ENCODE measurements around the gene TCF4. TPM values are rescaled to one million over a fixed set of nuclear protein-coding genes. Genes with fewer than 3 reads are reported as not detected.

The TCF4 gene
- total and polyA plus RNA-seq, 2 donors (not counting 3 experiments of a cell fraction or from before 2014, with no cell fraction given), result 183 to 390 TPM

- BruUV-seq (replicated peaks), result no TSS peak
- Histone ChIP-seq H4K20me1 (replicated peaks; ENCODE audit: control insufficient read depth, extremely low read depth, insufficient read depth, low read length) (peaks cover 10% of the 10 kb centered on the region), H3K79me2 (ENCODE audit: control insufficient read depth, insufficient read depth, low read length) (peaks cover 92% of the 10 kb centered on the region), H3K4me2 (ENCODE audit: insufficient read depth, low read length) (no peak overlapping the region), H3K9ac (replicated peaks; ENCODE audit: extremely low read depth, insufficient read depth, low read length) (no peak overlapping the region), H3K27ac (ENCODE audit: insufficient read depth, low read depth, low read length) (no peak overlapping the region), H3K4me3 (replicated peaks in 1 of 3; ENCODE audit: insufficient read depth in 1 of 3, low read depth in 1 of 3, low read length in 3 of 3) (no peak overlapping the region), H2AFZ (ENCODE audit: low read depth, low read length) (no peak overlapping the region), H3K9me1 (replicated peaks; ENCODE audit: control insufficient read depth, extremely low read depth, insufficient read depth, low read length) (no peaks in the 10 kb centered on the region), H3K9me3 (replicated peaks; ENCODE audit: control insufficient read depth, insufficient read depth, low read length) (no peaks in the 10 kb centered on the region), H3K27me3 (ENCODE audit: control insufficient read depth in 2 of 2, insufficient read depth in 2 of 2, low read length in 2 of 2) (no peaks in the 10 kb centered on the region), H3K36me3 (ENCODE audit: control insufficient read depth in 2 of 2, extremely low read depth in 1 of 2, insufficient read depth in 2 of 2, low read length in 2 of 2) (peaks cover 5 to 12% of the 10 kb centered on the region in 2 experiments), H3K4me1 (ENCODE audit: control insufficient read depth, extremely low read depth, insufficient read depth, low read length) (peaks cover 19% of the 10 kb centered on the region)
- intact Hi-C loops (cut with micrococcal nuclease) (loop anchor here (10.0 kb wide), 1 partner anchor 602 kb away; no protein-coding TSS in a partner anchor), dilution Hi-C loops (cut with MboI; ENCODE audit: extremely low pct_ligation_motif_present, low sequenced_read_pairs) (no loop called here)
- no peak for FAIRE-seq
- ChIA-PET POLR2A (interaction anchor here (0.7 kb wide), 1 partner anchor 301 kb away, joined by 8 read pairs; no protein-coding TSS in a partner anchor), CTCF (interaction anchor here (1.0 to 2.2 kb wide), 4 partner anchors 12 to 399 kb away, joined by 3 to 13 read pairs (median 6); no protein-coding TSS in a partner anchor)
- no peak for TF ChIP-seq MYC (IDR thresholded peaks at IDR 0.05; ENCODE audit: low read depth, low read length)
- TF ChIP-seq MAX (IDR thresholded peaks at IDR 0.05; ENCODE audit: insufficient read depth, insufficient read length), result no peak
- no peak for TF ChIP-seq EZH2 (IDR thresholded peaks at IDR 0.05; ENCODE audit: borderline replicate concordance, low read depth, low read length, severe bottlenecking)
- no peak for TF ChIP-seq POLR2A (IDR thresholded peaks at IDR 0.05; ENCODE audit: low read depth, low read length)
- TF ChIP-seq FOS (IDR thresholded peaks at IDR 0.05; ENCODE audit: borderline replicate concordance, insufficient read depth, low read length), result no peak
- TF ChIP-seq JUN (IDR thresholded peaks at IDR 0.05; ENCODE audit: borderline replicate concordance, insufficient read depth, insufficient read length, low read depth), result no peak
- no peak for TF ChIP-seq GATA2 (IDR thresholded peaks at IDR 0.05; ENCODE audit: insufficient read depth, insufficient read length, low read depth, low read length)
- TF ChIP-seq CTCF (IDR thresholded peaks at IDR 0.05; ENCODE audit: extremely low read depth in 1 of 2, insufficient read depth in 1 of 2, low read depth in 1 of 2, low read length in 2 of 2), result no peak
- TF ChIP-seq POLR2AphosphoS5 (IDR thresholded peaks at IDR 0.05; ENCODE audit: insufficient read depth, low read depth, low read length), result no peak
- no peak for DNase-seq (ENCODE audit: low read depth, low spot score)
Measured at GRCh38 chr18:55382277-55382805, 205.7 kb downstream of the TCF4 start.
